Hematopoietic multipotent progenitor cell treated with erythropoietin and hydrocortisone succinate and interleukin-3 and kit ligand, for 4 days (in vitro differentiated cells): ENCODE data around the gene DUS2.
"Not testable (repeated sequence)": the region's sequence is repeated elsewhere in the genome, so short reads cannot be mapped to it uniquely, and the experiment has no call there.

Source experiments
- DNase-seq: peaks from one replicate; pipeline ENCODE4 v3.0.0-alpha.2; 2015

The DUS2 gene

DNA sequence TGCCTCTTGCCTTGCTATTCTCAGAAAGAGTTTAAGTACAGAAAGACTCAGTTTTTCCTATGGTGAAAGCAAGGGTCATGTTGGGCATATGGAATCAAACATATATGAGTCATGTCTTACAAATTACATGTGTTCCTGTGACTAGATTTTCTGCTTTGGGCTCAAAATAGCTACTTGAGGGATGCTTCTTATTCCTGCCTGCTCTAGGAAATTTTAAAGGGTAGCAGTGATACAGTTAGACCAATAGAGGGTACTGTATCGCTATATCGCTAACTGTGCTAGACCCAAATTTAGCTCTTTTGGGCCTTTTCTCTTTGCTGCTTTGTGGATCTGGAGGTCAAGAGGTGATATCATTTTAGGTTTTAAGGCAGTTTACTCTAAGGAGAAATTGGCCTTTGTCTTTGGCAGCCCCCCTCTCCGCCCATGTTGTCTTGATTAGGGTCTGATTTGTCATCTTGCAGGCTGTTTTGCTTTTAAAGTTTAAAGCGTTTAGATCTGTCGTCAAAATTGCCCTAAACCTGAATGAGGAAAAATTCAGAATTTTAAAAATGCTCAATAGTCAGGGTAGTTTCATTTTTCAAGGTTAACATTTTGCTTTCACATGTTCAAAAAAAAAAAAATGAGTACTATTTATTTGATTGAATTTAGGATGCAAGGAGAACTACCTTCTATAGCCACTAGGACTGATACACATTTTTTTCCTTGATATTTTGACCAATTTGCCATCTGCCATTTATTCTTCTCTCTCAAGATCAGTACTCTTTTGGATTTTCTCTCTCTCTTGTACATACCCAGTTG is 70.9 kb downstream of the DUS2 start:
- peak; percentile 72 for DNase-seq

DNA sequence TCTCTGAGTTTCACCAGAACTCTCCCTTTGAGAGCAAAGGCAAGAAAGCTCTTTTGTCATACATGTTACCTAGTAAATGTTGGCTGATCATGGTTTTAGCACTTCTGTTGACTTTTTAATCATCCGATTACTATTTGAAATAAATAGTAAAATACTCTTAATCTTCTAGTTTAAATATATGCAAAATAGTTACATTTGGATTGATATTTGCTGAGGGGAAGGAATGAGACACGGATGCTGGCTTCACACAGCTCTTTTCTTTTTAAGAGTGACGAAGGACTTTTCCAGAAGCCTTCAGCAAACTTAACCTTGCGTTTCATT is 71.5 kb downstream of the DUS2 start:
- DNase-seq = no peak

GRCh38 chr16:68096491-68096890 is 73.4 kb downstream of the DUS2 start:
- DNase-seq = no peak

GRCh38 chr16:68097088-68097487 is 74.0 kb downstream of the DUS2 start:
- no peak for DNase-seq

DNA sequence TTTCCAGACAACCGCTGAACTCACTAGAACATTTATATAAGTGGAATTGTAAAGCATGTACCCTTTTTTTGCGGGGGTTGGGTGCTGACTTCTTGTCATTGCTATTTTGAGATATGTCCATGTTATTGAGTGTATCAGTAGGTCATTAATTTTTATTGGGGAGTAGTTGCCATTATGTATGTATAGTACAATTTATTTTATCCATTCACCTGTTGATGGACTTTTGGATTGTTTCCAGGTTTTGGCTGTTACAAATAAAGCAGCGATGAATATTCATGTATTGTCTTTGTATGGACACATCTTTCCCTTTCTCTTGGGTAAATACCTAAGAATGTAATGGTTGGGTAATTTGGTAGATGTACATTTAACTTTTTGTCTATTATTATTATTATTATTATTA is 74.8 kb downstream of the DUS2 start:
- DNase-seq = no peak

GRCh38 chr16:68100488-68100887 is 77.4 kb downstream of the DUS2 start:
- no peak for DNase-seq

DNA sequence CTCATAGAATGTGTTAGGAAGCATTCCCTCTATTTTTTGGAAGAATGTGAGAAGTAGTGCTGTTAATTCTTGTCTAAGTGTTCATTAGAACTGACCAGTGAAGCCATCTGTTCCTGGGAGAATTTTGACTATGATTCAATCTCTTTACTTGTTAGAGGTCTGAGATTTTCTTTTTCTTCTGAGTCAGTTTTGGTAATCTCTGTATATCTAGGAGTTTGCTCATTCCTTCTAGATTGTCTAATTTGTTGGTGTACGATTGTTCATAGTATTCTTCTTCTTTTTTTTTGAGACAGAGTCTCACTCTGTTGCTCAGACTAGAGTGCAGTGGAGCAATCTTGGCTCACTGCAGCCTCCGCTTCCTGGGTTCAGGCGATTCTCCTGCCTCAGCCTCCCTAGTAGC is 82.5 kb downstream of the DUS2 start:
- DNase-seq = no peak

DNA sequence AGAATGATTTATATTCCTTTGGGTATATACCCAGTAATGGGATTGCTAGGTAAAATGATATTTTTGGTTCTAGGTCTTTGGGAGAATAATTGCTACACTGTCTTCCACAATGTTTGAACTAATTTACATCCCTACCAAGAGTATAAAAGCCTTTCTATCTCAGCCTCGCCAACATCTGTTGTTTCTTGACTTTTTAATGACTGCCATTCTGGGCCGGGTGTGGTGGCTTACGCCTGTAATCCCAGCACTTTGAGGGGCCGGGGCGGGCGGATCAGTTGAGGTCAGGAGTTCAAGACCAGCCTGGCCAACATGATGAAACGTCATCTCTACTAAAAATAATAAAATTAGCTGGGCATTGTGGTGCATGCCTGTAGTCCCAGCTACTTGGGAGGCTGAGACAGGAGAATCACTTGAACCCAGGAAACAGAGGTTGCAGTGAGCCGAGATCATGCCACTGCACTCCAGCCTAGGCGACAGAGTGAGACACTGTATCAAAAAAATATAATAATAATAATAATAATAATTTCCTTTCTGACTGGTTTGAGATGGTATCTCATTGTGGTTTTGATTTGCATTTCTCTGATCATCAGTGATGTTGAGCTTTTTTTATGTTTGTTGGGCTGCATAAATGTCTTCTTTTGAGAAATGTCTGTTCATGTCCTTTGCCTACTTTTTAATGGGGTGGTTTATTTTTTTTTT is 84.3 kb downstream of the DUS2 start:
- DNase-seq = not testable (repeated sequence)

- not testable (repeated sequence) for DNase-seq
Measured at GRCh38 chr16:68109156-68109555, 86.1 kb downstream of the DUS2 start.

- DNase-seq = not testable (repeated sequence)
Measured at GRCh38 chr16:68110611-68111010, 87.5 kb downstream of the DUS2 start.

DNA sequence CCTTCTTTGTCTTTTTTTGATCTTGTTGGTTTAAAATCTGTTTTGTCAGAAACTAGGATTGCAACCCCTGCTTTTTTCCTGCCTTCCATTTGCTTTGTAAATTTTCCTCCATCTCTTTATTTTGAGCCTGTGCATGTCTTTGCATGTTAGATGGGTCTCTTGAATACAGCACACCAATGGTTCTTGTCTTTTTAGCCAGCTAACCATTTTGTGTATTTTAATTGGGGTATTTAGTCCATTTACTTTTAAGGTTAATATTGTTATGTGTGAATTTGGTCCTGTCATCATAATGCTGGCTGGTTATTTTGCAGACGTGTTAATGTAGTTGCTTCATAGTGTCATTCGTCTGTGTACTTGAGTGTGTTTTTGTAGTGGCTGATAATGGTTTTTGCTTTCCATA is 88.3 kb downstream of the DUS2 start:
- no peak for DNase-seq

DNA sequence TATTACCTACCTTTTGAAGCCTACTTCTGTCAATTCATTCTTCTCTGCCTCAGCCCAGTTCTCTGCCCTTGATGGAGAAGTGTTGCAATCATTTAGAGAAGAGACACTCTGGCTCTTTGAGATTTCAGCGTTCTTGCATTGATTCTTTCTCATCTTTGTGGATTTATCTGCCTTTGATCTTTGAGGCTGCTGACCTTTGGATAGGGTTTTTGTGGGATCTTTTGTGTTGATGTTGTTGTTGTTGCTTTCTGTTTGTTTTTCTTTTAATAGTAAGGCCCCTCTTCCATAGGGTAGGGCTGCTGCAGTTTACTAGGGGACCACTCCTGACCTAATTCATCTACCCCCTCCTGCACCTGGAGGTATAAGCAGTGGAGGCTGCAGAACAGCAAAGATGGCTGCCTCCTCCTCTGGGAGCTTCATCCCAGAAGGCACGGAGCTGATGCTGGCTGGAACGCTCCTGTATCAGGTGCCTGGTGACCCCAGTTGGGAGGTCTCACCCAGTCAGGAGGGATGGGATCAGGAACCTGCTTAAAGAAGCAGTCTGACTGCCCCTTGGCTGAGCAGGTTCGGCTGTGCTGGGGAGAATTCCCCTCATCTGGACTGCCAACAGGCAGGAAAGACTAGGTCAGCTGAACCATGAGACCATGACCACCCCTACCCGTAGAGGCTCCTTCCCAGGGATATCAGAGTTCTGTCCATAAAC is 90.1 kb downstream of the DUS2 start:
- DNase-seq = peak; percentile 33

- DNase-seq = no peak
Measured at GRCh38 chr16:68113765-68114240, 90.7 kb downstream of the DUS2 start.

DNA sequence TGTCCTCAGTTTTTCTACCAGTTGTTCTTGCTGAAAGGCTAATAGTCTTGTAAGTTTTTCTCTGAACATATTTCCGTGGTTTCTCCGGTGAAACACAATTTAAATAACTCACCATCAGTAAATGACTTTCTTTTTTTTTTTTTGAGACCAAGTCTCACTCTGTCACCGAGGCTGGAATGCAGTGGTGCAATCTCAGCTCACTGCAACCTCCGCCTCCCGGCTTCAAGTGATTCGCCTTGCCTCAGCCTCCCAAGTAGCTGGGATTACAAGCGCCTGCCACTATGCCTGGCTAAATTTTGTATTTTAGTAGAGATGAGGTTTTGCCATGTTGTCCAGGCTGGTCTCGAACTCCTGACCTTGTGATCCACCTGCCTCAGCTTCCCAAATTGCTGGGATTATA is 91.9 kb downstream of the DUS2 start:
- DNase-seq = not testable (repeated sequence)

GRCh38 chr16:68115851-68116250 is 92.8 kb downstream of the DUS2 start:
- no peak for DNase-seq

DNA sequence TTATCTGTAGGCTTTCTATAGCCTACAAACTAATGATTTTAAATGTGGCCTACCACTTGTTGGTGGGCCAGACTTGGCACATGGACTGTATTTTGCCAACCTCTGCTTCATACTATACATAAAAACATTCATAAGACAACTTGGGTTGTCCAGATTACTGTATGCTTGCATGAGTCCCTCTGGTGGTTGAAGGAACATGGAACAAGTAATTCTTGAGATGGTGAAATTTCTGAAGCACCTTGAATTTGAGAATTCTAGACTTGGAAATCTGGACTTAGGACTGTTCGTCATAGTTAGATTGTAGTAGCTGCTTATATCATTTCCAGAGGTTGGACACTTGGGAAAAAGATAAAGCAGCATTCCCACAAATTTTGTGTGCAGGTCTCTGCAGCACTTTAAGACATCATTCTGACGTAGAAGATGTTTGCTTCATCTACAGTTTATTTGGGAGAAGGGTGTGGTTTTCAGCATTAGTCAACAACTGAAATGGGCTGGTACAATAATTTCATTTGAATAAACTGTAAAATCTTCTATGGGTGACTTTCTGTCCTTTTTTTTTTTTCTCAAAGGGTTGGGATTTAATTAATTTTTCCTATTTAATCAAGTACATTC is 93.3 kb downstream of the DUS2 start:
- peak; percentile 77 for DNase-seq

- no peak for DNase-seq
Measured at GRCh38 chr16:68117884-68118283, 94.8 kb downstream of the DUS2 start.

GRCh38 chr16:68118954-68119353 is 95.9 kb downstream of the DUS2 start:
- DNase-seq = not testable (repeated sequence)

DNA sequence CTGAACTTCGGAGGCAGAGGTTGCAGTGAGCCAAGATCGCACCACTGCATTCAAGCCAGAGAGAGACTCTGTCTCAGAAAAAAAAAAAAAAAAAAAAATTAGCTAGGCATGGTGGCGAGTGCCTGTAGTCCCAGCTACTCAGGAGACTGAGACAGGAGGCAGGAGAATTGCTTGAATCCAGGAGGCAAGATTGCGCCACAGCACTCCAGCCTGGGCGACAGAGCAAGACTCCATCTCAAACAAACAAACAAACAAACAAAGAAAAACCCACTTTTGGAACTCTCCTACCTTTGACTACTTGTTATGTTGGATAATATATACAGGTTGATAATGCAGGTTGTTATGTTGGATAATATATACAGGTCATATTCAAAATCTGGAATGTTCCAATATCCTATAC is 97.4 kb downstream of the DUS2 start:
- DNase-seq = not testable (repeated sequence)

DNA sequence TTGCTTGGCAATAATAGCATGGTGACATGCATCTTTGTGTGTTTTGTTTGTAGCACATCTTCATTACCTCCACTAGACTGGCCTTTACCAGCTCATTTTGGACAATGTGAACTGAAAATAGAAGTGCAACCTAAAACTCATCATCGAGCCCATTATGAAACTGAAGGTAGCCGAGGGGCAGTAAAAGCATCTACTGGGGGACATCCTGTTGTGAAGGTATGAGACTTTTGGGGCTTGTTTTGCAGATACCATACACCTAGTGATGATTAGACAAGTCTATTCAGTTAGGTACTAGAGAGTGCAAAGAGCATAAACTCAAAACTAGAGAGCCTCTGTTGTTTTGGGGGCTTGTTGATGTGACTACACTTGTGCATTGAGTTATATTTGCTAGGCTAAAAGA is 103.3 kb downstream of the DUS2 start:
- DNase-seq = no peak

GRCh38 chr16:68128577-68129305 is 105.7 kb downstream of the DUS2 start:
- no peak for DNase-seq
